H1 (cell line): ENCODE data around the gene SHROOM3. TPM values are rescaled to one million over a fixed set of nuclear protein-coding genes. Genes with fewer than 3 reads are reported as not detected.

Experiments used
- CTCF ChIA-PET: fragments of 300-600 bp; sonication (Branson Sonifier 250); formaldehyde crosslinking; loops from one replicate; lab custom pipeline; 2021; ENCODE audit not compliant: partially characterized antibody; lab: Charles Lee
- POLR2A ChIA-PET: fragments of 300-600 bp; sonication (Branson Sonifier 250); formaldehyde crosslinking; loops from one replicate; lab custom pipeline; 2021; ENCODE audit warnings: inconsistent platforms; ENCODE audit not compliant: partially characterized antibody; lab: Charles Lee
- DNase-seq, 2 experiments: peaks; one replicate each; pipeline versions ENCODE4 v3.0.0 to v3.0.0-alpha.2; 2010 to 2022; ENCODE audit warnings: low spot score in 2 of 2, low read depth in 1 of 2, mixed read lengths in 1 of 2
- FAIRE-seq: peaks from 2 replicates; lab custom pipeline; 2011; peaks lifted over from hg19 to GRCh38; lab: Jason Lieb, UNC
- H2AFZ ChIP-seq: 2 replicates; pipeline ENCODE4 v1.8.1; 2012; ENCODE audit warnings: low read length, inconsistent platforms
- H2AK5ac ChIP-seq: 2 replicates; pipeline ENCODE4 v1.6.1; 2013; ENCODE audit warnings: low read depth, low read length
- H2BK120ac ChIP-seq: replicated peaks from 2 replicates; pipeline ENCODE3; 2013; ENCODE audit warnings: low read depth, low read length, inconsistent platforms
- H2BK12ac ChIP-seq: 2 replicates; pipeline ENCODE4 v1.6.1; 2013; ENCODE audit warnings: low read depth, low read length
- H2BK15ac ChIP-seq: 2 replicates; pipeline ENCODE4 v1.6.1; 2013; ENCODE audit warnings: low read length
- H2BK20ac ChIP-seq: 2 replicates; pipeline ENCODE4 v1.6.1; 2013; ENCODE audit warnings: low read length
- H2BK5ac ChIP-seq: 2 replicates; pipeline ENCODE4 v1.6.1; 2013; ENCODE audit warnings: low read depth, low read length
- H3K14ac ChIP-seq: 2 replicates; pipeline ENCODE4 v1.6.1; 2013; ENCODE audit warnings: inconsistent platforms; ENCODE audit not compliant: insufficient read length
- H3K18ac ChIP-seq: 2 replicates; pipeline ENCODE4 v1.6.1; 2013; ENCODE audit warnings: low read length; ENCODE audit errors: extremely low read depth
- H3K23ac ChIP-seq: 2 replicates; pipeline ENCODE4 v1.6.1; 2013; ENCODE audit warnings: inconsistent platforms; ENCODE audit not compliant: insufficient read length
- H3K23me2 ChIP-seq: 2 replicates; pipeline ENCODE4 v1.6.1; 2013; ENCODE audit warnings: low read depth, low read length
- H3K27ac ChIP-seq: 2 replicates; pipeline ENCODE4 v1.6.1; 2011; ENCODE audit warnings: low read depth, low read length, inconsistent platforms
- H3K27me3 ChIP-seq, 4 experiments: replicated peaks in 1 of 4; 1 replicate in 1 of 4; 2 replicates in 3 of 4; pipeline versions ENCODE4 v1.6.1 to v1.8.1; 2011 to 2013; ENCODE audit warnings: low read length in 3 of 4, mild to moderate bottlenecking in 3 of 4, inconsistent platforms in 2 of 4, mixed read lengths in 2 of 4, moderate library complexity in 1 of 4; ENCODE audit not compliant: control insufficient read depth in 3 of 4, insufficient read depth in 3 of 4; ENCODE audit errors: extremely low read depth in 1 of 4
- H3K36me3 ChIP-seq, 4 experiments: 2 replicates each; pipeline versions ENCODE4 v1.6.1 to v1.8.1; 2011 to 2013; ENCODE audit warnings: mild to moderate bottlenecking in 4 of 4, low read length in 3 of 4, moderate library complexity in 2 of 4, control low read depth in 1 of 4, inconsistent platforms in 1 of 4; ENCODE audit not compliant: insufficient read depth in 4 of 4, control insufficient read depth in 2 of 4
- H3K4ac ChIP-seq: replicated peaks from 2 replicates; pipeline ENCODE3; 2013; ENCODE audit warnings: low read length, low read depth, mixed read lengths, inconsistent platforms; ENCODE audit not compliant: insufficient read length
- H3K4me1 ChIP-seq, 4 experiments: replicated peaks in 1 of 4; 1 replicate in 1 of 4; 2 replicates in 3 of 4; pipeline versions ENCODE4 v1.6.1 to v1.8.1; 2011 to 2013; ENCODE audit warnings: low read length in 3 of 4, inconsistent platforms in 2 of 4, mixed read lengths in 1 of 4; ENCODE audit not compliant: insufficient read depth in 4 of 4, control insufficient read depth in 3 of 4
- H3K4me2 ChIP-seq, 2 experiments: 2 replicates each; pipeline versions ENCODE4 v1.6.1 to v1.8.1; 2011 to 2013; ENCODE audit warnings: low read depth in 2 of 2, low read length in 2 of 2, control low read depth in 1 of 2, inconsistent platforms in 1 of 2, mild to moderate bottlenecking in 1 of 2; ENCODE audit not compliant: insufficient read depth in 1 of 2
- H3K4me3 ChIP-seq, 4 experiments: fragments of 200-600, 300-600 bp in 1 of 4; sonication (generic), shearing (Covaris generic), sonication (Bioruptor Twin) in 1 of 4; 2 replicates each; pipeline versions ENCODE4 v1.5.1 to v1.8.1; 2011 to 2016; ENCODE audit warnings: low read length in 4 of 4, low read depth in 3 of 4, control low read depth in 2 of 4, inconsistent platforms in 2 of 4, mild to moderate bottlenecking in 2 of 4, mixed read lengths in 1 of 4, moderate library complexity in 1 of 4; ENCODE audit not compliant: insufficient read depth in 2 of 4; ENCODE audit errors: extremely low read depth in 1 of 4
- H3K56ac ChIP-seq: replicated peaks from 2 replicates; pipeline ENCODE3; 2013; ENCODE audit warnings: low read depth, mild to moderate bottlenecking, mixed read lengths, low read length, inconsistent platforms; ENCODE audit not compliant: insufficient read length
- H3K79me1 ChIP-seq: 2 replicates; pipeline ENCODE4 v1.6.1; 2013; ENCODE audit warnings: low read depth, low read length, control low read depth
- H3K79me2 ChIP-seq, 2 experiments: 2 replicates each; pipeline versions ENCODE4 v1.6.1 to v1.8.1; 2012 to 2013; ENCODE audit warnings: low read length in 2 of 2, mild to moderate bottlenecking in 2 of 2, inconsistent platforms in 1 of 2; ENCODE audit not compliant: insufficient read depth in 2 of 2, control insufficient read depth in 1 of 2
- H3K9ac ChIP-seq, 4 experiments: replicated peaks in 1 of 4; 1 replicate in 1 of 4; 2 replicates in 3 of 4; pipeline versions ENCODE4 v1.6.1 to v1.8.1; 2011 to 2013; ENCODE audit warnings: low read depth in 3 of 4, low read length in 3 of 4, control low read depth in 2 of 4, mild to moderate bottlenecking in 2 of 4, moderate library complexity in 2 of 4, inconsistent platforms in 1 of 4; ENCODE audit errors: extremely low read depth in 1 of 4
- H3K9me3 ChIP-seq, 2 experiments: 2 replicates each; pipeline versions ENCODE4 v1.6.1 to v1.8.1; 2012 to 2013; ENCODE audit warnings: mild to moderate bottlenecking in 2 of 2, moderate library complexity in 2 of 2, control low read depth in 1 of 2, inconsistent platforms in 1 of 2, low read depth in 1 of 2, low read length in 1 of 2, mixed read lengths in 1 of 2; ENCODE audit not compliant: insufficient read depth in 2 of 2
- H4K20me1 ChIP-seq, 2 experiments: replicated peaks in 1 of 2; 2 replicates each; pipeline versions ENCODE3 to v1.8.1; 2011 to 2013; ENCODE audit warnings: inconsistent platforms in 2 of 2, low read length in 2 of 2, mild to moderate bottlenecking in 1 of 2; ENCODE audit not compliant: insufficient read depth in 2 of 2, control insufficient read depth in 1 of 2
- H4K5ac ChIP-seq: 2 replicates; pipeline ENCODE4 v1.6.1; 2013; ENCODE audit warnings: low read length, low read depth, mixed read lengths, inconsistent platforms; ENCODE audit not compliant: insufficient read length
- H4K8ac ChIP-seq: 2 replicates; pipeline ENCODE4 v1.8.0; 2013; ENCODE audit warnings: mild to moderate bottlenecking, moderate library complexity, low read length, inconsistent platforms; ENCODE audit not compliant: insufficient read depth; ENCODE audit errors: extremely low read depth
- H4K91ac ChIP-seq: replicated peaks from 2 replicates; pipeline ENCODE3; 2013; ENCODE audit warnings: low read length, mixed read lengths, inconsistent platforms; ENCODE audit not compliant: insufficient read length
- ASH2L ChIP-seq: fragments of 200-600, 300-600 bp; sonication (generic); IDR thresholded peaks from one replicate; pipeline ENCODE4 v1.7.1; 2017; ENCODE audit warnings: low read length
- CBX8 ChIP-seq: fragments of 300-800, 300-1000 bp; sonication (generic); IDR thresholded peaks from 2 replicates; pipeline ENCODE4 v1.7.1; 2016; ENCODE audit warnings: low read depth, low read length, borderline replicate concordance
- CEBPB ChIP-seq: IDR thresholded peaks from 2 replicates; pipeline ENCODE4 v1.6.1; 2012; ENCODE audit warnings: low read depth, low read length
- E2F6 ChIP-seq: IDR thresholded peaks from 2 replicates; pipeline ENCODE4 v1.6.1; 2012; ENCODE audit warnings: inconsistent platforms
- RBBP5 ChIP-seq: IDR thresholded peaks from 2 replicates; pipeline ENCODE4 v1.7.1; 2012; ENCODE audit warnings: low read depth, mild to moderate bottlenecking, inconsistent platforms, low read length, moderate library complexity, borderline replicate concordance
- RNF2 ChIP-seq: fragments of 200-900, 300-1000 bp; sonication (generic); IDR thresholded peaks from 2 replicates; pipeline ENCODE4 v1.7.1; 2016; ENCODE audit warnings: borderline replicate concordance, low read depth, mild to moderate bottlenecking, antibody characterized with exemption, low read length; ENCODE audit not compliant: poor library complexity, severe bottlenecking; ENCODE audit errors: missing control alignments
- SAP30 ChIP-seq: fragments of 300-600 bp; sonication (generic); IDR thresholded peaks from 2 replicates; pipeline ENCODE4 v1.7.1; 2012; ENCODE audit warnings: low read length, moderate library complexity, mild to moderate bottlenecking, inconsistent platforms; ENCODE audit not compliant: insufficient read depth, insufficient replicate concordance
- SIX5 ChIP-seq: IDR thresholded peaks from 2 replicates; pipeline ENCODE4 v1.6.1; 2011; ENCODE audit warnings: mild to moderate bottlenecking, low read depth, low read length
- WGBS, 2 experiments: shearing (Covaris generic) in 1 of 2; methylation state at CpG; one replicate each; pipeline versions ENCODE4 v1.1.6 to v1.1.7; 2013 to 2015; ENCODE audit warnings: low lambda C conversion rate in 2 of 2, mixed read lengths in 2 of 2, inconsistent platforms in 1 of 2, low coverage in 1 of 2, missing lambda C conversion rate in 1 of 2; ENCODE audit not compliant: insufficient replicate concordance in 2 of 2, insufficient coverage in 1 of 2, insufficient read length in 1 of 2; ENCODE audit errors: extremely low coverage in 1 of 2, missing lambda C conversion rate in 1 of 2; 5-methylcytosine and 5-hydroxymethylcytosine counted together
- polyA plus RNA-seq, 7 experiments: library from polyadenylated mRNA; depleted of rRNA in 3 of 7; stranded (reverse) in 5 of 7; unstranded in 2 of 7; fragments of >200 nt in 5 of 7; fragments of 200-250 nt in 2 of 7; gene quantifications; 1 replicate in 5 of 7; 2 replicates in 1 of 7; 4 replicates in 1 of 7; pipeline versions ENCODE4 v1.2.1 to v1.2.3, GENCODE V29; 2011 to 2013; ENCODE audit warnings: missing spikeins in 2 of 7, mixed read lengths in 2 of 7
- total RNA-seq: library from RNA; stranded (reverse); fragmentation: NEBNext Ultra II Directional; extraction: Animal tissue kit (Norgen Biotek cat#: 25700); gene quantifications from 2 replicates; pipeline ENCODE4 v1.2.1, GENCODE V29; 2021

SHROOM3 gene
- total and polyA plus RNA-seq, 2 of the 8 experiments (the other 6 are each of a cell fraction or from before 2014, with no cell fraction given), result 15.8 to 34.0 TPM

- H3K9me3 ChIP-seq, result peaks cover 0 to 3% of the 10 kb centered on the region in 2 experiments; a peak in 1 of 4 replicates
- no peak for FAIRE-seq
- CTCF ChIA-PET, result interaction anchor here (0.9 to 1.7 kb wide), 3 partner anchors 8 to 95 kb away, joined by 3 to 5 read pairs (median 4); no protein-coding TSS in a partner anchor
- no peak overlapping the region for H3K14ac ChIP-seq
- no peaks in the 10 kb centered on the region for H4K20me1 ChIP-seq
- DNase-seq, result no peak
- H3K18ac ChIP-seq, result no peak overlapping the region
- no peak overlapping the region for H2BK12ac ChIP-seq
- H2AFZ ChIP-seq, result no peak overlapping the region
- 76% methylated on average over 1 of the region's 1 CpG; no CpG with 5 or more reads in 1 of the 2 experiments for WGBS, 2 experiments
- no peak overlapping the region for H2BK5ac ChIP-seq
- no peak overlapping the region for H3K27ac ChIP-seq
- H3K23me2 ChIP-seq, result no peaks in the 10 kb centered on the region
- no peak overlapping the region for H3K9ac ChIP-seq
- H2BK120ac ChIP-seq, result no peak overlapping the region
- peaks cover 0 to 6% (median 0%) of the 10 kb centered on the region in 4 experiments; a peak in 1 of 7 replicates for H3K4me1 ChIP-seq
- no peaks in the 10 kb centered on the region for H3K79me2 ChIP-seq
- no peak overlapping the region for H4K5ac ChIP-seq
- no peaks in the 10 kb centered on the region for H3K36me3 ChIP-seq
- H3K27me3 ChIP-seq, result no peaks in the 10 kb centered on the region
- no peak overlapping the region for H3K4me3 ChIP-seq
- no peak overlapping the region for H3K56ac ChIP-seq
- H3K79me1 ChIP-seq, result no peaks in the 10 kb centered on the region
- H4K91ac ChIP-seq, result no peak overlapping the region
- H2AK5ac ChIP-seq, result no peak overlapping the region
- no peak overlapping the region for H3K23ac ChIP-seq
- POLR2A ChIA-PET, result no interaction called here
- no peak overlapping the region for H3K4me2 ChIP-seq
- no peak overlapping the region for H2BK20ac ChIP-seq
- H4K8ac ChIP-seq, result no peak overlapping the region
- H3K4ac ChIP-seq, result no peak overlapping the region
- no peak overlapping the region for H2BK15ac ChIP-seq
- TF ChIP-seq ASH2L (no peak), E2F6 (no peak), RNF2 (no peak), SAP30 (no peak), CBX8 (no peak), CEBPB (no peak), RBBP5 (no peak), SIX5 (no peak)
Measured at GRCh38 chr4:76630741-76631140, 195.7 kb downstream of the SHROOM3 start.
